Head of caudate nucleus (tissue), 42 donors: ENCODE data around the gene ACCS.

Source experiments
- DNase-seq, 42 donors: peaks; one replicate each; pipeline versions ENCODE4 v3.0.0 to v3.0.0-alpha.2; 2020 to 2021; ENCODE audit warnings: mixed read lengths in 7 of 42
- intact Hi-C: fragments of 100-400 bp; cut with DNase I; formaldehyde crosslinking; loops from one replicate; pipeline ENCODE4 v1.15.0; 2022

Gene ACCS

DNA sequence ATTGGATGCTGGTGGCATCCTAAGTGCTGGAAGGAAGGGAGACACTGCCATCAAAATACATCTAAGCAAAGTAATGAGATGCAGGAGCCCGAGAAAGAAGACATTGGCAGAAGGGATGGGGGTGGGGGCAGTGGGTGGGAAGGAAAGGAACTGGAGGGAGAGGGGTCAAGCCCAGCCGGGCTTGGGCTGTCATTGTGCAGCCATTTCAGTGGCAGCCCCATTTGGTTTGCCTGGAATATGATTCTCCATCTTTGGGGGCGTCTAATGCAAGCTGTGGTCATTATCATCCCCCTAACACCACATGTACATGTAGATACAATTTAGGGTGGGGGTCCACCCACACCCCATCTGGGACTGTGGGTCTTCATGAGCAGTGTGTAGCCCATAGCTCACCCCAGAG, 32.2 kb upstream of the ACCS start:
- intact Hi-C loops: no loop called here
- no peak for DNase-seq

DNA sequence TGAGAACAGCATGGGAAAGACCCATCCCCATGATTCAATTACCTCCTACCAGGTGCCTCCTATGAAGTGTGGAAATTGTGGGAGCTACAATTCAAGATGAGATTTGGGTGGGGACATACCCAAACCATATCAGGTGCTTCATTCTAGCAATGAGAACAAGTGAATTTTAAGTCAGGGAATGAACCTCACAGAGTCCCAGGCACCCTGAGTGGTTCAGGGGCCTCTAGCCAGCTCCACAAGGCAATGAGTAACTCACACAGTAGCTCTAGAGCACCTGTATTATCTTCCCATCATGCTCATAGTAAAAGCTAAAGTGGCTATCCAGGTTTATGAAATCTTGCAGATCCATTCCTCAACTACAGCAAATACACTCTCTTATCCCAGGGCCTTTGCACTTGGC, 31.4 kb upstream of the ACCS start:
- intact Hi-C loops: loop anchor here (5.0 kb wide), 1 partner anchor 87 kb away; no protein-coding TSS in a partner anchor
- no peak for DNase-seq

- intact Hi-C loops: loop anchor here (2.0 to 5.0 kb wide), 2 partner anchors 90 to 146 kb away; no protein-coding TSS in a partner anchor
- peak; percentile 72 to 96 (median 88) for DNase-seq
Observed at GRCh38 chr11:44036811-44037657, 29.0 kb upstream of the ACCS start.

DNA sequence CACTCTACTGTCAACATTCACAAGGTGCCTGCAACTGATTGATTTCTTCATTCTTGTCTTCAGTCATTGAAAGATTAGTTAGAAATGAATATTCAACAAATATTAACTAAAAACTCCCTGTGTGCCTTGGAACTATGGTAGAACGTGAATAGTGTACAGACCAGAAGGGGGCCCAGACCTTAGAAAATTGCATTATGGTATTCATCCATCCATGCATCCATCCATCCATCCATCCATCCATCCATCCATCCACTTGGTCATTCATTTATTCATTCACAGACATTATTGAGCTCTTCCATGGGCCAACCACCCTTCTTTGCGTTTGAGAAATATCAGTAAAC, 28.4 kb upstream of the ACCS start:
- intact Hi-C loops: loop anchor here (2.0 to 5.0 kb wide), 2 partner anchors 90 to 147 kb away; no protein-coding TSS in a partner anchor

GRCh38 chr11:44043157-44043556, 22.9 kb upstream of the ACCS start:
- intact Hi-C loops: no loop called here
- DNase-seq: no peak

More for the DNA sequence above, 28.4 kb upstream of the ACCS start:
- no peak for DNase-seq

- intact Hi-C loops: no loop called here
- no peak for DNase-seq
Observed at GRCh38 chr11:44046182-44046581, 19.9 kb upstream of the ACCS start.

GRCh38 chr11:44047298-44047697, 18.8 kb upstream of the ACCS start:
- DNase-seq: no peak
- intact Hi-C loops: no loop called here

- DNase-seq: peak in 32 of 42 donors; percentile 22 to 77 (median 54)
- intact Hi-C loops: no loop called here
Observed at GRCh38 chr11:44047931-44048431, 18.1 kb upstream of the ACCS start, which contains the start of gene ACCSL. TSS of gene ACCSL (plus strand) at chr11:44047981. CDS start at chr11:44048037, 56 bp downstream.

DNA sequence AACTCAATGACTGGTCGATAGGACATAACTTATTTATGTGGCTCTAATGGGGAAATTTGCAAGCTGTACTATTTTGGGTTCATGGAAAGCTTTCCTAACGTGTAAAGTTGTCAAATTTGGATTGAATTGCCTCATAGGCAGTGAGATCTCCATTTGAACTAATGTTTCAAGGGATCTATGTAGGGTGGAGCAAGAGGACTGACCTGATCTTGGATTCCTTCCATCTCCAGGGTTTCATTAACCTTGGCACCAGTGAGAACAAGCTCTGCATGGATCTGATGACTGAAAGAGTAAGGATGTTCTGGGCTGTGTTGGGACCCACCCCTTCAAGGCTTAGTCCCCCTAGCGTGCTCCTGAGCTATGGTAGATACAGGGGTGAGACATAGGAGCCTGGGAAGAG, 16.2 kb upstream of the ACCS start:
- DNase-seq: no peak
- intact Hi-C loops: no loop called here

DNA sequence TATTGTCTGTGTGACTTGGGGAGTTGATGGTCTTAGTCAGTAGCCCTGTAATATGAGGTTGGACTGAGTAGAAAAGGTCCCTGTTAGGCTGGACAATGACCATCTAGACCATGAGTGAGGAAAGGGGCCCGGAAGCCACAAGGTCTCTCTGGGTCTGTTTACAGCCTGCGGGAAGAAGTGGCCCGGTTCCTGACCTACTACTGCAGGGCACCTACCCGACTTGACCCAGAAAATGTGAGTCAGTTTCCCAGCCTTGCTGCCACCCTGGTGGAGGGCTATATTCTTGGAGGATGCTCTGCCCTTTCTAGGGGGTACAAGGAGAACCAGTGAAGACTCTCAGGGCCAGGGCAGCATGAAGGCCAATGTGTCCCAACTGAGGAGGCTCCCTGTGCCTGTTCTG, 14.9 kb upstream of the ACCS start:
- intact Hi-C loops: no loop called here
- DNase-seq: no peak

DNA sequence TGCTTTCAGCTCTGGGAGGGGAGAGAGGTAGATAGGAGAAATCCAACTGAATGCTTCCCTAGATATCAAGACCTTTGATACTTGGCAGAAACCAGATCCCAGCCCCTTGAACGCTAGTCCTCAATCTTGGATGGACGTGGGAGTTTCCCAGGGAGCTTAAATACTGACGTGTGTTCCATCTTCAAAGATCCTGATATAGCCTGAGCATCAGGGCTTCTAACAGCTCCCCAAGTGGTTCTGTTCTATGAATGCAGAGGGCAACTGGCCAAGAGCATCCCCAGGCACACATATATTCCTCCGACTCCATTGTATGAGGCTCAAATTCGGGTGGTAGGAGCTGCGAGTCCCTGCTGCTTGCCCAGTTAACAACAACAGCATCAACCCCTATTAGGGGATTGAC, 8.7 kb upstream of the ACCS start:
- intact Hi-C loops: no loop called here
- DNase-seq: no peak

DNA sequence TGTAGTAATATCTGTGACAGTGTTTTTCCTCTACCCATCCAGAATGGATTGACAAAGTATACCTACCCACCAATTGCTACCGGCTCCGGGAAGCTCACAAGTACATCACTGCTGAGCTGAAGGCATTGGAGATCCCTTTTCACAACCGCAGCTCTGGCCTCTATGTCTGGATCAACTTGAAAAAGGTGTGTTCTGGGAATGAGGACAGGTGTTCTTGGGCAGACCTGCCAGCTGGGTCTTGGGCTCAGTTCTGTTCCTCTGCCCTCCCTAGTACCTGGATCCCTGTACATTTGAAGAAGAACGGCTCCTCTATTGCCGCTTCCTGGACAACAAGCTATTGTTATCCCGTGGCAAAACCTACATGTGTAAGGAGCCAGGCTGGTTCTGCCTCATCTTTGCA, 7.8 kb upstream of the ACCS start:
- no peak for DNase-seq
- intact Hi-C loops: no loop called here

- intact Hi-C loops: no loop called here
- DNase-seq: no peak
Observed at GRCh38 chr11:44065161-44065661, 859 bp upstream of the ACCS start.

DNA sequence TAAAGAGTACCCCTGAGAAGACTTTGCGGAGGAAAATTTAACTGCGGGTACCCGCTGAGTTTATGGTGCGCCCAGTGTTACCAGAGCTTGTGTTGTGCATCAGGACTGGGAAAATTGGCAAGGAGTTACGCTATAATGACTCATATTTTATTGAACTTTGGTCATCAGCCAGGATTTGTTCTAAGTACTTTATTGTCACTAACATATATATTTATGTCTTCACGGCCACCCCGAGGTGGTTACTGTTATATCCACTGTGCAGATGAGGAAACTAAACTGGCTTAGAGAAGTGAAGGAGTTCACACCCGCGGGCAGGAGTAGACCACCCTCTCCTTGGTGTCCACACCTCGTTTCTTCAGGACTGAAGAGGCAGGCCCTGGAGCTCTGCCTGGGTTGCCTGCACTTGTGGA, 667 bp downstream of the ACCS start:
- DNase-seq: peak in 3 of 42 donors; percentile 2 to 15 (median 7)
- intact Hi-C loops: no loop called here

GRCh38 chr11:44067266-44067665, 1.2 kb downstream of the ACCS start:
- intact Hi-C loops: no loop called here

GRCh38 chr11:44068180-44068579, 2.1 kb downstream of the ACCS start:
- DNase-seq: no peak
- intact Hi-C loops: no loop called here

More at GRCh38 chr11:44067266-44067665, 1.2 kb downstream of the ACCS start:
- DNase-seq: no peak

DNA sequence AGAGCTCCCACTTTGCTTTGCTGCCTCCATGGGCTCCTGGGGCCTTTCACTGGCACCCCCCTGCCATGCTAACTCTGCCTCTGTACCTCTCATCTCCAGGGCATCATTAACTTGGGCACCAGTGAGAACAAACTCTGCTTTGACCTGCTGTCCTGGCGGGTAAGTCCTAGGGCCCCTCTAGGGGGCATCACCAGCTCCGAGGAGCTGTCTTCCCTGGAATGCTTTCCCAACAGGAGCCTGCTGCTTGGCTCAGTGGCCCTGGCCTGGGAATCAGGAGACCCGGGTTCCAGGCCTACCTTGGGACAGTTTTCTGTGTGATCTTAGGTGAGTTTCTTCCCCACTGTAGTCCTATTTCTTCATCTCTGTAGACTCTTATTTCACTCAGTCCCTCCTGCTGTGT, 5.1 kb downstream of the ACCS start:
- DNase-seq: no peak
- intact Hi-C loops: no loop called here

DNA sequence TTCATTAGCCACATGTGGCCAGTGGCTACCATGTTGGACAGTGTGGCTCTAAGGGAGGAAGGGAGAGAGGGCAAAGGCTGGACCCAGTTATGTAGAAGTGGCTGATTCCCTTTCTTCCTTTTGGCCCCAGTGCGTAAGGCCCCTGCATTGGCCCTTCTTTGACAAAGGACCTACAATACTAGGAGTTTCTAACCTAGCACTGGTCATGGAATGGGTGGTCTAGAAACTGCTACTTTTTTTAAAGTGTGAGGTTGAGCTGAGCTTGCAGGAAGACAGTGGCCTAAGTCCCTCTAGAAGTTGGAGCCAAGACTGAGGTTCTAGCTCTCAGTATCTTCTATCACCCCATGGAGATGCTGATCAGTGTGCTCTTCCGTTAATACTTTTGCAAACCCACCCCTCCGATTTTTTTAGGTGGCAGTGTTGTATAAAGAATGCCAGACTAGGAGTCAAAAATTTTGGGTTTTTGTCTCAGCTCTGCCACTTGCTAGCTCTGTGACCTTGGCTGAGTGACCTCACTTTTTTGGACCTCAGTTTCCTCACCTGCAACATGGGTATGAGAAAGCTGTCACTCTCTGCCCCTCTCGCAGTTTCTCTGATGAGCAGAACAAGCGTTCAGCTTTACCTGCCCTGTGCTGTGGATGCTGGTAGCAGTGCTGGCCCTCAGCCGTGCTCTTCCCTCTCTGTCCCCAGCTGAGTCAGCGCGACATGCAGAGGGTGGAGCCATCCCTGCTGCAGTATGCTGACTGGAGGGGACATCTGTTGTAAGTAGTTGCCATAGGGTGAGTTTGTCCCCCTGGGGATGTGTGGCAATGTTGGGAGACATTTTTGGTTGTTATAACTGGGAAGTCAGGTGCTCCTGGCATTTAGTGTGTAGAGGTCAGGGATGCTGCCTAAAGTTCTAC, 6.9 kb downstream of the ACCS start:
- intact Hi-C loops: no loop called here
- no peak for DNase-seq

- intact Hi-C loops: no loop called here
- DNase-seq: no peak
Observed at GRCh38 chr11:44078794-44079193, 12.7 kb downstream of the ACCS start.

DNA sequence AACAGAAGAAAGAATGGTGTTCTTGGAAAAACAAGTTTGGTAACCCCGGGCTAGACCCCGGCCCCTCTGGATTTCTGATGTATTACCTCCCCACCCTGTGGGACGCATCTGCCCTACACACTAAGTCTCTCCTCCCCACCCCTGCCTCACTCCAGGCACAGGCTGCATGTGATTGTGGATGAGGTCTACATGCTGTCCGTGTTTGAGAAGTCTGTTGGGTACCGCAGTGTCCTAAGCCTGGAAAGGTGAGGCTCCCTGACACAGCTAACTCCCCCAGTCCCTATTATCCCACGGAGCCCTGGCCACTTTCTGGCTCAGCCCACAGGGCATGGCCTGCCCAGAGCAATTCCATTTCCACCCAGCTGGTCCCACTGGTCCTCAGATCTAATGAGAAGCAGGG, 13.3 kb downstream of the ACCS start:
- intact Hi-C loops: no loop called here
- DNase-seq: no peak
